Kidney (tissue), 14 donors: ENCODE measurements around the gene TRIO. TPM values are rescaled to one million over a fixed set of nuclear protein-coding genes. Genes with fewer than 3 reads are reported as not detected.

Source experiments
- DNase-seq, 5 donors: peaks; one replicate each; pipeline ENCODE4 v3.0.0-alpha.2; 2013 to 2020
- FAIRE-seq: peaks from 2 replicates; lab custom pipeline; 2012; peaks lifted over from hg19 to GRCh38; lab: Jason Lieb, UNC
- H3K27ac ChIP-seq, 2 donors: one replicate each; pipeline ENCODE4 v1.7.0; 2013; ENCODE audit warnings: low read depth in 2 of 2, low read length in 2 of 2, inconsistent platforms in 1 of 2
- H3K27me3 ChIP-seq: one replicate; pipeline ENCODE4 v1.7.1; 2013; ENCODE audit warnings: low read length, inconsistent platforms; ENCODE audit not compliant: control insufficient read depth, insufficient read depth
- H3K36me3 ChIP-seq, 3 donors: one replicate each; pipeline versions ENCODE4 v1.7.0 to v1.7.1; 2013; ENCODE audit warnings: low read length in 3 of 3, control low read depth in 1 of 3, inconsistent platforms in 1 of 3; ENCODE audit not compliant: insufficient read depth in 3 of 3, control insufficient read depth in 2 of 3
- H3K4me1 ChIP-seq, 3 donors: one replicate each; pipeline versions ENCODE4 v1.7.0 to v1.7.1; 2013; ENCODE audit warnings: low read length in 3 of 3, inconsistent platforms in 1 of 3, low read depth in 1 of 3; ENCODE audit not compliant: control insufficient read depth in 2 of 3, insufficient read depth in 2 of 3
- H3K4me3 ChIP-seq, 3 donors: one replicate each; pipeline versions ENCODE4 v1.7.0 to v1.8.1; 2013; ENCODE audit warnings: low read length in 3 of 3, control low read depth in 1 of 3, inconsistent platforms in 1 of 3
- H3K9ac ChIP-seq, 3 donors: one replicate each; pipeline versions ENCODE4 v1.7.0 to v1.7.1; 2013; ENCODE audit warnings: low read length in 3 of 3, control low read depth in 1 of 3, inconsistent platforms in 1 of 3
- H3K9me3 ChIP-seq, 3 donors: one replicate each; pipeline versions ENCODE4 v1.7.0 to v1.7.1; 2013; ENCODE audit warnings: low read length in 3 of 3, control low read depth in 1 of 3, inconsistent platforms in 1 of 3; ENCODE audit not compliant: control insufficient read depth in 2 of 3, insufficient read depth in 1 of 3
- intact Hi-C: fragments of 100-400 bp; cut with DNase I; formaldehyde crosslinking; loops from one replicate; pipeline ENCODE4 v1.11.1; 2022
- polyA plus RNA-seq: library from polyadenylated mRNA; stranded (reverse); fragments of 350-450 nt; fragmentation: Illumina TruSeq; extraction: RNeasy Lipid Tissue Mini Kit (QIAGEN cat#74804); gene quantifications from one replicate; pipeline ENCODE4 v1.2.3, GENCODE V29; 2014; ENCODE audit warnings: low read depth, low replicate concordance; ENCODE audit not compliant: insufficient read depth
- total RNA-seq: library from RNA; stranded (reverse); fragmentation: NEBNext Ultra II Directional; extraction: Animal tissue kit (Norgen Biotek cat#: 25700); gene quantifications from one replicate; pipeline ENCODE4 v1.2.1, GENCODE V29; 2021
- TF ChIP-seq, protein P1 (sequence below): IDR thresholded peaks from 3 replicates; pipeline ENCODE4 v1.5.1; 2012; ENCODE audit warnings: mild to moderate bottlenecking, moderate library complexity, borderline replicate concordance; ENCODE audit not compliant: insufficient read depth; ENCODE audit errors: extremely low read depth
- donor health status: control.
- donor health status: control.
- donor health status: control.
- donor health status: control.
- donor health status: control.
- donor health status: DM: yes; HTN: yes; CAD: no.
- donor health status: Normal renal cell carcinoma (clear cell type).

The TRIO gene
- total and polyA plus RNA-seq, 2 donors from 2014 or later: 9.5 to 149 TPM

DNA sequence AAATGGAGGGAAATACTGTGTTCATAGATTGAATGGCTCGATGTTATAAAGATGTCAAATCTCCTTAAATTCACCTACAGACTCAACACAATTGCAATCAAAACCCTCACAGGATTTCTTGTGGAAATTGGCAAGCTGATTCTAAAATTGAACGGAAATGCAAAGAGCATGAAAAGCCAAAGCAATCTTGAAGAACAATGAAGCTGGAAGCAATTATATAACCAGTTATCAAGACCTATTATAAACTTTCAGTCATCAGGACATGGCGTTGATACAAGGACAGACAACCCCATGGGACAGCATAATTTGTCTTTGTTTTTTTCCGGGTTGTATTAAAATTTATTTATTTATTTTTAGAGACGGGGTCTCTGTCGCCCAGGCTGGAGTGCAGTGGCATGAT is 385.0 kb downstream of the TRIO start:
- no peaks in the 10 kb centered on the region for H3K36me3 ChIP-seq
- TF ChIP-seq, protein P1, sequence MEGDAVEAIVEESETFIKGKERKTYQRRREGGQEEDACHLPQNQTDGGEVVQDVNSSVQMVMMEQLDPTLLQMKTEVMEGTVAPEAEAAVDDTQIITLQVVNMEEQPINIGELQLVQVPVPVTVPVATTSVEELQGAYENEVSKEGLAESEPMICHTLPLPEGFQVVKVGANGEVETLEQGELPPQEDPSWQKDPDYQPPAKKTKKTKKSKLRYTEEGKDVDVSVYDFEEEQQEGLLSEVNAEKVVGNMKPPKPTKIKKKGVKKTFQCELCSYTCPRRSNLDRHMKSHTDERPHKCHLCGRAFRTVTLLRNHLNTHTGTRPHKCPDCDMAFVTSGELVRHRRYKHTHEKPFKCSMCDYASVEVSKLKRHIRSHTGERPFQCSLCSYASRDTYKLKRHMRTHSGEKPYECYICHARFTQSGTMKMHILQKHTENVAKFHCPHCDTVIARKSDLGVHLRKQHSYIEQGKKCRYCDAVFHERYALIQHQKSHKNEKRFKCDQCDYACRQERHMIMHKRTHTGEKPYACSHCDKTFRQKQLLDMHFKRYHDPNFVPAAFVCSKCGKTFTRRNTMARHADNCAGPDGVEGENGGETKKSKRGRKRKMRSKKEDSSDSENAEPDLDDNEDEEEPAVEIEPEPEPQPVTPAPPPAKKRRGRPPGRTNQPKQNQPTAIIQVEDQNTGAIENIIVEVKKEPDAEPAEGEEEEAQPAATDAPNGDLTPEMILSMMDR: no peak
- no peak overlapping the region for H3K27ac ChIP-seq
- H3K4me1 ChIP-seq: no peaks in the 10 kb centered on the region
- DNase-seq (no peak), FAIRE-seq (no peak)
- no peaks in the 10 kb centered on the region for H3K9me3 ChIP-seq
- intact Hi-C loops: no loop called here
- no peaks in the 10 kb centered on the region for H3K27me3 ChIP-seq
- no peak overlapping the region for H3K4me3 ChIP-seq
- no peak overlapping the region for H3K9ac ChIP-seq

DNA sequence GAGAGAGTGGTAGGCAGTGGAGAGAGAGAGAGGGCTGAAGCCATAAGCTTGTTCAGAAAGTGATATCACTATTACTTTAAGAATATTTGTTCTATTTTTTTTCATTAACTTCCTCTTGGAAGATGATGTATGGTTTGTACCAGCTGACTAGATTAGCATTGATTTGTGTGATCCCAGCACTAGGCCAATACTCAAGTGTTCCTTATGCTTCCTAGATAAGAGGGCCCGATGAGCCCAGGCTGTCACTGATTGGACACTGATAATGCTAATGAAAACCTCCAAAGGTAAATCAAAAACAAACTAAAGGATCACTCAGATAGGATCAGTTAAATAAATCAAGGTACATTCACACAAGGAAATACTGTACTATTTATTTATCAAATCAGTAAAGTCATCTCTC is 385.8 kb downstream of the TRIO start:
- intact Hi-C loops: no loop called here
- DNase-seq (no peak), FAIRE-seq (no peak)
- Histone ChIP-seq H3K27me3 (no peaks in the 10 kb centered on the region), H3K36me3 (no peaks in the 10 kb centered on the region), H3K27ac (no peak overlapping the region), H3K9me3 (no peaks in the 10 kb centered on the region), H3K4me3 (no peak overlapping the region), H3K9ac (no peak overlapping the region), H3K4me1 (no peaks in the 10 kb centered on the region)
- TF ChIP-seq, protein P1: no peak

DNA sequence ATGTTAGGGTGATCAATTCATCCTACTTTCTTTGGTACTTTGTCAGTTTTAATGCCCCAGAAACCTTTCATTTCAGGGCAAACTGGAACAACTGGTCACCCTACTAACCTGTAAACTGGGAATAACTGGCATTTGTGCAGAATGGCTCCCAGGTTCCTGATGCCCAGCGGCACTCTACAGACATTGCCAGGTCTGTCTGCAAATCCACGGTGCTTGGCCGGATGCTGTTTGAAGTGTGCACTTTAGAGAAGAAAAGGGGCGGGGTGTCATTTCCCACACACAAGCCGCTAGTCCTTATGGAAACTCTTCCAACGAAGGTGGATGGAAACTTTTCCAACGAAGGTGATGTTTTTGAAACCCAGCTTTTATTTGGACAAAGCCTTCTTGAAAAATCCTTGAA is 388.5 kb downstream of the TRIO start:
- intact Hi-C loops: no loop called here
- Histone ChIP-seq H3K9ac (no peak overlapping the region), H3K4me3 (no peak overlapping the region), H3K36me3 (no peaks in the 10 kb centered on the region), H3K4me1 (peaks cover 0 to 6% (median 0%) of the 10 kb centered on the region in 3 donors), H3K27ac (no peak overlapping the region), H3K9me3 (no peaks in the 10 kb centered on the region), H3K27me3 (no peaks in the 10 kb centered on the region)
- no peak for DNase-seq
- TF ChIP-seq, protein P1: no peak
- FAIRE-seq: no peak

DNA sequence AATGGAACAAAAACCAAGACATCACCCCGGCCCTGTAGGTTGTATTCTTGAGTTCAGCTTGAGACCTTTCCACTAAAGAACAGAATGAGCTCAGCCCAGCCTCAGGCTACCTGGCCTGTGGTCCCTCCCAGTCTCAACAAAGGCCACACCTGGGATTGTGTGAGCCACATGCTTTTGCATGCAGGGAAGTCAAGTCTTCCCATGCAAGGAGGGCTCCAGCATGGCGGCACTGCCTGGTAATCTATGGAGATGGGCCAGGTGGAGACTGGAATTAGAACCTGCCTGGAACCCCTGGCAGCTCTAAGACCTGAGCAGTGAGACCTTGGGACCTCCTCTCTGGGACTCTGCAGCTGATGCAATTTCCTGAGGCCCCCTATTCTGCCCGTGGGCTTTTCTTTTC is 389.0 kb downstream of the TRIO start:
- Histone ChIP-seq H3K27me3 (no peaks in the 10 kb centered on the region), H3K4me3 (no peak overlapping the region), H3K4me1 (peaks cover 0 to 6% (median 0%) of the 10 kb centered on the region in 3 donors), H3K9me3 (no peaks in the 10 kb centered on the region), H3K36me3 (no peaks in the 10 kb centered on the region), H3K9ac (no peak overlapping the region), H3K27ac (no peak overlapping the region)
- FAIRE-seq: no peak
- no peak for DNase-seq
- intact Hi-C loops: no loop called here
- TF ChIP-seq, protein P1: no peak
